ENCODE results near the gene SLC16A13.

The SLC16A13 gene

DNA sequence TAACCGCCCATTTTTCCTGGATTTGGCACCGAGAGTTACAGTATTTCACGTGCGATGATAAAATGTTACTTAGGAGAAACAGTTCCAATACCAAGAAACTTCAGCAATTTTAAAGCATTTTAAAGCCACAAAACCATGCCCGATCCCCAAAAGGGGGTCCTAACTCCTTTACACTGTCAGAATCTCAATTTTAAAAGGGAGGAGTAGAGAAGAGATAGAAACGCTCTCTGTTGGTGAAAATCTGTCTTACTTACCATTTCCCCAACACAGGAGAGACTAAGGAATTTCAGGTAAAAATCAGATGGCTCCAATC lies 23.9 kb upstream of the SLC16A13 start:
- DNase-seq (ENCODE audit: low spot score): no peak

DNA sequence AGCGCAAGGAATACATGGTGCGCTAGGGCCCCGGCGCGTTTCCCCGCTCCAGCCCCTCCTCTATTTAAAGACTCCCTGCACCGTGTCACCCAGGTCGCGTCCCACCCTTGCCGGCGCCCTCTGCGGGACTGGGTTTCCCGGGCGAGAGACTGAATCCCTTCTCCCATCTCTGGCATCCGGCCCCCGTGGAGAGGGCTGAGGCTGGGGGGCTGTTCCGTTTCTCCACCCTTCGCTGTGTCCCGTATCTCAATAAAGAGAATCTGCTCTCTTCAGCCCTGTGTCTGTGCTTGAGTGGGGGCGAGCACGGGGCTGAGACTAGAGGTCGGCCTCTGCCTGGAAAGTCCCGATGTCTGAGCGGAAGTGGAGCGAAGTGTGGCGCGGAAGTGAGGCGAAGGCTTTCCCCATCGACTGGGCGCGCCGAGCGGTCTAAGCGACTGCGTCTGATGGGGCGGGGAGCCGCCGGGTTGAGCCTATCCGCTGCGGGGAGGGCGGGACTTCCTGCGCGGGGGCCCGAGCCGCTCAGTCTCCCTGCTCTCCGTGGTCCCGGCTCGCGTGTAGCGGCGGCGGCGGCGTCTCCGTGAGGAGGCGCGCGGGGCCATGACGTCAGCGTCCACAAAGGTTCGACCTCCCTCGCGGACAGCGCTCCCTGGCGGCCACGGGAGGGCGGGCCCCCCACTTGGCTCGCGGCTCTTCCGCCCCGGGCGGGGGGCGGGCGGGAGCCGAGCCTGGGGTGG lies 21.4 kb upstream of the SLC16A13 start:
- DNase-seq (ENCODE audit: low spot score): peak; percentile 98

DNA sequence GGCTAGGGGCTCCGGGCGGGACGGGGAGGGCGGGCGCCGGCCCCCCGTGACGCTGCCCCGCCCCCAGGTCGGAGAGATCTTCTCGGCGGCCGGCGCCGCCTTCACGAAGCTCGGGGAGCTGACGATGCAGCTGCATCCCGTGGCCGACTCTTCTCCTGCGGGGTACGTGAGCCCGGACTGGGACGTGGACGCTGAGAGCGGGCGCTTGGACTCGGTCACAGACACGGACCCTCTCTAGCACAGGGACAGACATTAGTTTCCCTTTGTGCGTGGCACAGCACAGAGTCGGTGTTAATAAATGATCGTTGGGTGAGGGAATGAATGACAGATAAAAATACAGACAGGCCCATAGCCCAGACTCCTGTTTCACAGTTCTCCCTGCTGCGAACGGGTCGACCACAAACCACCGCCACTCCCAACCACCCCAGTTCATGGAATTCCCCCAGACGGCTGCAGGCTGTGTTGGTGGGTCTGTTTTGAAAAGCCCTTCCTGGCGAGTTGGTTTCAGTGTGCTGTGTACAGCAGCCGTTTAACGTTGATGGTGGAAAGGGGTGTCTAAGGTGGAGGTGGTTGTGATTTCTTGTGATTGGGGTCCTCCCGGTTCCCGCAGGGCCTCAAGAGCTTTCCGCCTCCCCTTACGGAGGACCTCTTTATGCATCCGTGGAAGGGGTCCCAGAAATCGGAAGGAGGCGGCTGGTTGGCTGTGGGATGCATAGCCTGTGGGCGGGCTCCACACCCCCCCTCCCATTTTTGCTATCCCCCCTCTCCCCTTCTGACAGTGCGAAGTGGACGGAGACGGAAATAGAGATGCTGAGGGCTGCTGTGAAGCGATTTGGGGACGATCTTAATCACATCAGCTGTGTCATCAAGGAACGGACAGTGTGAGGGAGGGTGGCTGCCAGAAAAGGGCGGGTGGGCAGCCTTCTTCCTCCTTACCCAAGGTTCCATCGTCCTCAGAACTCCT lies 20.5 kb upstream of the SLC16A13 start:
- peak; percentile 68 for DNase-seq (ENCODE audit: low spot score)

DNA sequence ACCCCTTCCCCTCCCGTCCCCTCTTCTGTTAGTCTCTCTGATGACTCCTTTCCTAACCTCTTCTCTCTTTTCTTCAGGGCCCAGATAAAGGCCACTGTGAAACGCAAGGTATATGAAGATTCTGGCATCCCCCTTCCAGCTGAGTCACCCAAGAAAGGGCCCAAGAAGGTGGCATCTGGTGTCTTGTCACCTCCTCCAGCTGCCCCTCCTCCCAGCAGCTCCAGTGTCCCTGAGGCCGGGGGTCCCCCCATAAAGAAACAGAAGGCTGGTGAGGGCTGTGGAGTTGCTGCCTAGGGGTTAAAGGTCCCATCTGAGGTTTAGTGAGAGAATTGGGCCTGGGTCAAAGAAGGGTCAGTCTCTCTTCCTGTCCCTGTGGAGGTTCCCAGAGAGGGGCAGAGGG lies 19.4 kb upstream of the SLC16A13 start:
- no peak for DNase-seq (ENCODE audit: low spot score)

DNA sequence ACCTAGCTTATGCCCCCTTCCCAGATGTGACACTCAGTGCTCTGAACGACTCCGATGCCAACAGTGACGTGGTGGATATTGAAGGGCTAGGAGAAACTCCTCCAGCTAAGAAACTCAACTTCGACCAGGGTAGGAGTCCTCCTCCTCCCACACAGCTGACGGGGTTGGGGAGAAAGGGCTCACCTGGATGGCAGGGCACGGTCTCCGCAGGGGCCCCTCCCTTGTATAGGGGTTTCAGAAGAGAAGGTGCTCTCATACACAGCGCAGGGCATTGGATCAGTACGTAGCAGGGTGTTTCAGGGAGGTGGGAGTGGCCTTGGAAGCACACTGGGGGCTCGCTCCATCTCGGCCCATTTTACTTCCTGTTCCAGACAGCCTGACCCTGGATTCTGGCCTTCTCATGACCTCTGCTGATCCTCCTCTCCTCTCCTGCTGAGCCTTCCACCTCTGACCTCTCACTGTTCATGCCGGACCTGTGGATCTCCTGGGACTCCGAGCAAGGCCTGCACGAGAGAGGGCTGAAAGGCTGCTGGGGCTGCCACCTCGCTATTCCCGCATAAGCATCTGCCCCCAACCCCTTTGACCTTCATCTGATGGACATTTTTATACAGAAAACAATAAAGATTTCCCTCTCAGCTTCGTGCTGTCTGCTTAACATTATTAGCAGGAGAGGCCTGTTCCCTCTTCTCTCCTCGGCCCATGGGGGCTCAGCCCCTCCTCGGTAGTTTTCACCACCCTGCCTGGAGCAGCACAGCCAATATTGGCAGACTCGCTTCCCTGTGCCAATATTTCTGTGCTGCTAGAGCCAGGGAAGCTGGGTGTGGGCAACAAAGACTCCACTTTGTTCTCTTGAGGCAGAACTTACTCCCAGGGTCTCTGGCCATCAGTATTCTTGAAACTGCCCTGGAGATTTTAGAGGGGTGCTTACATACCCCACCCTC lies 18.7 kb upstream of the SLC16A13 start:
- DNase-seq (ENCODE audit: low spot score): no peak

DNA sequence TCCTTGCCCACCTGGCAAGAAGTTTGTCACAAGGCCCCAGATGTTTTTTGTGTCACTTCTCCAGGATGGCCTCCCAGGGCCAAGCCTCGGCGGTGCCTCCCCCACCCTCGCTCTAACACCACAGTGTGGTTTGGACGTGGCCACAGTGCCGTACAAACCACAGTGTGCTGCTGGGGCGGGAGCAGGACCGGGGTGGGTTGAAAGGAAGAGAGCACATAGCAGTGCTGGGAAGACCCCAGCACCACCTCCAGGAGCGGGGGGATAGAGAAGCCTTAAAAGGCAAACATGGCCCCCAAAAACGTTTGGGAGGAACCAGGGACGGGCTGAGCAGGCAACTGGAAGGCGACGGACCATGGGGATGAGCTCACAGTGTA lies 18.0 kb upstream of the SLC16A13 start:
- DNase-seq (ENCODE audit: low spot score): no peak

DNA sequence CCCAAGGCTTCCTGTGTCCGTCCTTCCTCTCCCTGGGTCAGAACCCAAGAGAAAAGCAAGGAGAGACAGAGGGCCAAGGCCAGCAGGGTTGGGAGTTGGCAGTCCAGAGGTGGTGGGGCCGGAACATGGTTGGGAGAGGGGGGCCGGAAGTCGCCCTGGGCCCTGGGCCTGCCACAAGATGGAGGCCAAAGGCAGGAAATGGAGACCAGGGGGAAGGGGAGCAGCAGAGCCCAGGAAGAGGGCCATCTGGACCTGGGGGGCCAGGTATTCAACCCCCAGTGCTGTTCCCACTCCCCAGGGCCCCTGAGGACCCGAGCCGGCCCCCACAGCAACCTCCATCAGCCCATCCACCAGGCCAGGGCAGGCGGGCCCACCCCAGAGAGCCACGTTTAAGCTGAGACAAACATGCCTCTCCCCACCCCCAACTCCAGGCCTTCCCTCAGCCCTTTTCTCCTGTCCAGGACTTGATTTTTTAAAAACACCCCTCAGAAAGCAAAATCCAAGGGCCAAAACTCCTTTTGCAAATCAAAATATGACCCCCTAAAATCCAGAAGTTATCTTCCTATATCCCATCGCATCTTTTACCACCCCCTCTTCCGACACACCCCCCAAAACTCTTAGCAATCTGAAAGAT lies 17.4 kb upstream of the SLC16A13 start:
- DNase-seq (ENCODE audit: low spot score): no peak

DNA sequence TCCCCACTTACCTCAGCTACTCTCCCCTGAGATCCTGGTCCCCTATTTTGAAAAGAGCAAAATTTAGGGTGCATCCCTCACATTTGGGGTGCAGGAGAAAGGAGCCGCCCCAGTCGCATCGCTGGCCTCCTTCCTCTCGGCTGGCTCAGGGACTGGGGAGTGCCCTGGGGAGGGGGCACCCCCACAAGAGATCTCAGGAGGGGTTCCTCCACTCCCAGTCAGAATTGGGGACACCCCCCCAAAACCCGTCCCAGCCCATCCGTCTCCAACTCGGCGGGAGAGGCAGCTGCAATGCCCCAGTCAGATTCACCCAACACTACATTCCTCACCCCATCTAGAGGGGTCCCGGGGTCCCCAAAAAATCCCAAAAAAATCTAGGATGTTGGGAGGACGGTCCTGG lies 16.4 kb upstream of the SLC16A13 start:
- DNase-seq (ENCODE audit: low spot score): no peak

DNA sequence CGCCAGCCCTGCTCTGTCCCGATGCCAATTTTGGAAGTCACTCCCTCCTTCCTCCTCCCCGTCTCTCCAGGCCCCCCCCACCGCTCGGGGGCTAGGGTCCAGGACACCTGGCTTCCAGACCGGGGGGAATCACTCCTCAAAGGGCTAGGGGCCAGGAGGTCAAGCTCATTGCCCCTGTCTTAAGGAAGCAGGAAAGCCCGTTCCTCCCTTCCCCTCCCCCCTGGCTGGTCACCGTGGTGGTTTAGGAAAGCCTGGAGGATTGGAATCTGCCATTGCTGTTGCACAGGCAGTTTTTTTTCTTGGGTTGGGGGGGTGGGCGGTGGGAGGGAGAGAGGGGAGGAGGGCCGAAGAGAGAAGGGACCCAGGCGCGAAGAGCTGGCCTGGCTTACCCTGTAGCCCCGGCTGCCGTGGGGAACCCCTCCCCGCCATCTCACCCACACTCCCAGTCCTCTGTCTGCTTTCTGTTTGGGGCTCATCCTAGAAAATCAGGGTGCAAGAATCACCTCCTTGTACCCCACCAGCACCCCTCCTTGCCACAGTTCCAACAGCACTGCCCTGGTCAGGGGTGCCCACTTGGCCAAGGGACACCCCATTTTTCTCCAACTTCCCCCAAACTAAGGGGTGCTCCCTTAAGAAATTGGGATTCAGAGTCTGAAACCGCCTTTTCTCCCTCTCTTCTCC lies 15.8 kb upstream of the SLC16A13 start:
- peak; percentile 46 for DNase-seq (ENCODE audit: low spot score)

DNA sequence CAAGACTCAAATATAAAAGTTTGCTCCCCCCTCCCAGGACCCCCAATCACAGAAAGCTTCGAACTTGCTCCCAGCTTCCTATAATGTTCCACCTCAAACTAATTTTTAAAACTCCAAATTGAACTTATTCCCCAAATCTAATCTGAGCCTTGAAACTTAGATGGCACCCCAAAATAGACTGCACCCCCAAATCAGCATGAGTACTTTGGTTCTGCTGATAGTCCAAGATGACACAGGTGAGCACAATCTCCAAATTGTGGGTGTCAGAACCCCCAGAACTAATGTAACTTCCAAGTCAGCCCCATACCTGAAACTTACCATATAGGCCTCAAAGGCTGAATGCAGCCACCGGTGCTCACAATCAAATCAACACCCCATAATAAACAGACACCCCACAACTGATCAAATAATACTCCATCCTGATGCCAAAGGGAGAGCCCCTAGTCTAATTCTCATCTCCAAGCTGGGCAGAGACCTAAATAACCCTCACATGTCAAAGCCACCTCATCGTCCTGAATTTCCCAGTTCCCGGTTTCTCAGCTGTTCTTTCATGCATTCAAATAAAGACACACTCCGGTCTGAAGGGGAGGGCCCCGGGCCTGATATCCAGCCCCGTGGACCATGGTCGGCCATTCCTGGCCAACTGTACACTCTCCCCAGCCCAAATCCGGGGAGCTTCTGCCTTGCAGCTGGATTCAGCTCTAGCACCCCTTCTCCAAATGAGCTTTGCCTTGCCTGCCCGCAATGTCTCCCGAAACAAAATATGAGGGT lies 14.7 kb upstream of the SLC16A13 start:
- DNase-seq (ENCODE audit: low spot score): no peak

DNA sequence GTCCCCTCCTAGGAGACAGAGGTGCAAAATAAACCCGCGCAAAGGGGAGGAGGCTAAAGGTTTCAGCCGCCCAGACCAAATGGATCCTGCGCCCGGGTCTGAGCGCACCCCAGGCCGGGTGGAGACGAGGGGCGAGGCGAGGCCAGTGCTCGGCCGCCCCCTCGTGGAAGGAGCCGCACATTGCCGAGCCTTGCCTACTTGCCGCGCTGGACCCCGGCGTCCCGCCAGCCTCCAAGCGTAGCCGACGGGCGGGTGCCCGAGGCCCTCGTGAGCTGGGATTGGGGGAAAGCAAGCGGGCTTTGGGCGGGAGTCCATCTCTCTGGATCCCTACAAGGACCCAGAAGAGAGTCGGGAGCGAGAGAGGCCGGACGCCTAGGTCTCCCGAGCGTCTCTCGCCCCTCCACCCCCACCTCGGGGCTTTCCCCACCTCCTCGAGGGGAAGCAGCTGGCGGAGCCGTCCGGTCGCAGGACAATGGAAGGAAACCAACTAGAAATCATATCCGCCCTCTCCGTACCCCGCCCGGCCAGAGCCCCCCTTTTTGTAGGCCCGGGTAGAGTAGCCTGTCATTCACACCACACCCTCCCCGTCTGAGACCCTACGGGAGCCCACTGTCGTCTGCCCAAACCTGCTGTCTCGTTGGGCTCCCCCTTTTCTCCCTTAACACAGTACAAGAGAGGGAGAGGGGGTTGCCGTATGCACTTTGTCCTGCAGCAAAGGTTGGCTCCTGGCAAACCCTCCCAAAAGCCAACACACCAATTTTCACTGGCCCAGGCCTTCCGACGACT lies 13.6 kb upstream of the SLC16A13 start:
- DNase-seq (ENCODE audit: low spot score): peak; percentile 67

DNA sequence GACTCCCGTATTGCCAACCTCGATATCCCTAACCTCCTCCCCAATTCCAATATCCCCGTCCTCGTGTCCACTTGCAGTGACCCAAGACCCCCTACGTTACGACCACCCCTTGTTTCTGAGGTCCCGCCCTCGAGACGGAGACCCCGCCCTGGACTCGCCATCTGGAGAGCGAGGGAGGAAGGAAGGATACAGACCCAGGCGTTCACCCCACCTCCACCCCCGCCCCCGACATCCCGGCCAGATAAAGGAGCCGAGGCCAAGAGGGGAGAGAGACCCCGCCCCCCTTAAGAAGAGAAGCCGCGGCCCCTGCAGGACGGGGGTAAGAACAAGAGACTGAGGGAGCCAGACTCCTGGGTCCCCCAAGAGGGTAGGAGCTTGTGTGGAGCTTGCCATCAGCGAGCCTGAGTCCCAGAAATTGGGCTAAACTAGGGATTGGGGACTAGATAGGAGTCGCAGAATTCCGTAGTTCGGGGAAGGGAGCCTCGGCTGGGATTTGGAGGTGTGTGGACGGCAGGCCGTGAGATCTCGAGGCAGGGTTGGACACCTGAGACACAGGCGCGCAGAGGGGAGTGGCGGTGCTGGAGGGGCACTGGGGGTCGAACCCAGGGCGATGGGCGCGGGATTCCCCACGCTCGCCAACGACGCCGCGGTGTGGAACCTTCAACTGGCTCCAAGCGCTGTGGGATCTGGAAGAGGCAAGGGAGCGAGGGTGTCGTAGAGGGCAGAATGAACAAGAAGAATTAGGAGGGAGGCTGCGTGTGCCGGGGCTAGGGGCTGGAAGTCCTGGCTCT lies 12.8 kb upstream of the SLC16A13 start, which contains the start of gene BCL6B:
Gene BCL6B, plus strand, starts transcription at position 270 of the 791 bp plus-strand sequence. CDS start 622 bp downstream, outside the sequence.
- no peak for DNase-seq (ENCODE audit: low spot score)

DNA sequence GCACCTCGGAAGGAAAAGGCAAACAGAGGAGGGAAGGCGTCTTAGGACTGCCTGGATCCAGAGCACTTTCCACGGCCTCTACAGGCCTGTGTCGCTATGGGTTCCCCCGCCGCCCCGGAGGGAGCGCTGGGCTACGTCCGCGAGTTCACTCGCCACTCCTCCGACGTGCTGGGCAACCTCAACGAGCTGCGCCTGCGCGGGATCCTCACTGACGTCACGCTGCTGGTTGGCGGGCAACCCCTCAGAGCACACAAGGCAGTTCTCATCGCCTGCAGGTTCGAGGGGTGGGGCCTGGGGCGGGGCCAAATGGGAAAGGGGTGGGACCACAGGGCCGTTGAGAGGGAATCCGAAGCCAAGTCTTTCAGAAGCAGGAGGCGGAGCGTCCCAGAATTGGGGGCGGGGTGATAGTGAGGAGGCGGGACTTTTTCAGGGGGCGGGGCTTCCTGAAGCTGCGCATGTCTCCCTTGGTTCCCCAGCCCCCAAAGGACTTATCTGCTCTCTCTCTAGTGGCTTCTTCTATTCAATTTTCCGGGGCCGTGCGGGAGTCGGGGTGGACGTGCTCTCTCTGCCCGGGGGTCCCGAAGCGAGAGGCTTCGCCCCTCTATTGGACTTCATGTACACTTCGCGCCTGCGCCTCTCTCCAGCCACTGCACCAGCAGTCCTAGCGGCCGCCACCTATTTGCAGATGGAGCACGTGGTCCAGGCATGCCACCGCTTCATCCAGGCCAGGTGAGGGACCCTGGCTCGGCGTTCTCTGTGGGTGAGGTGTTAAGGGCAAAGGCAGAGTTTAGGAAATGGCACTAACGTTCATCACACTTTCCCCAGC lies 12.0 kb upstream of the SLC16A13 start:
- DNase-seq (ENCODE audit: low spot score): peak; percentile 83

DNA sequence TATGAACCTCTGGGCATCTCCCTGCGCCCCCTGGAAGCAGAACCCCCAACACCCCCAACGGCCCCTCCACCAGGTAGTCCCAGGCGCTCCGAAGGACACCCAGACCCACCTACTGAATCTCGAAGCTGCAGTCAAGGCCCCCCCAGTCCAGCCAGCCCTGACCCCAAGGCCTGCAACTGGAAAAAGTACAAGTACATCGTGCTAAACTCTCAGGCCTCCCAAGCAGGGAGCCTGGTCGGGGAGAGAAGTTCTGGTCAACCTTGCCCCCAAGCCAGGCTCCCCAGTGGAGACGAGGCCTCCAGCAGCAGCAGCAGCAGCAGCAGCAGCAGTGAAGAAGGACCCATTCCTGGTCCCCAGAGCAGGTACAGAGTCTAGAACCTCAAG lies 11.4 kb upstream of the SLC16A13 start:
- DNase-seq (ENCODE audit: low spot score): no peak

DNA sequence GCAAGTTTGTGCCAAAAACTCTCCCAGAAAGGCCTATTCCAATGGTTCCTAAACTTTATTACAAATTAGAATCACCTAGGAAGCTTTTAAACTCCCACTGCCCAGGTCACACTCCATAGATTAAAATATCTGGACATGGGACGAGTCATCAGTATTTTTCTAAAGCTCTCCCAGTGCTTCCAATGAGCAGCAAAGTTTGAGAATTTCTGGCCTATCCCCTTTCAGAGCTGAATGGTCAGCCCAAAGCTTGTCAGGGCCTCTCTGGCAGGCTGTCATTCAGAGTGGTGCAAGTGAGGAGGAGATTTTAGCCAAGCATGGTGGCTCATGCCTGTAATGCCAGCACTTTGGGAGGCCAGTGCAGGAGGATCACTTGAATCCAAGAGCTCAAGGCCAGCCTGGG lies 10.6 kb upstream of the SLC16A13 start:
- peak; percentile 65 for DNase-seq (ENCODE audit: low spot score)

DNA sequence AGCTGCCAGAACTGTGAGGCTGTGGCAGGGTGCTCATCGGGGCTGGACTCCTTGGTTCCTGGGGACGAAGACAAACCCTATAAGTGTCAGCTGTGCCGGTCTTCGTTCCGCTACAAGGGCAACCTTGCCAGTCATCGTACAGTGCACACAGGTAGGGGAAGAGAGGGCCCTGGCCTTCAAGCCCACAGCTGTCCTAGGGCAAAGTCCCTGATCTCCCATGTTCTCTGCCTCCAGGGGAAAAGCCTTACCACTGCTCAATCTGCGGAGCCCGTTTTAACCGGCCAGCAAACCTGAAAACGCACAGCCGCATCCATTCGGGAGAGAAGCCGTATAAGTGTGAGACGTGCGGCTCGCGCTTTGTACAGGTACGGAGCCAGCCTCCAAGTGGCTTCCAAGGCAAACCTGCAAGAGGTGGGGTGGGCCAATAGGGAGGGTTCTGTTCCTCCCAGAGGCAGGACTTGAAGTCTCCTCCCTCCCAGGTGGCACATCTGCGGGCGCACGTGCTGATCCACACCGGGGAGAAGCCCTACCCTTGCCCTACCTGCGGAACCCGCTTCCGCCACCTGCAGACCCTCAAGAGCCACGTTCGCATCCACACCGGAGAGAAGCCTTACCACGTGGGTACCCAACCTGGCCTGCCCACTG lies 9.2 kb upstream of the SLC16A13 start:
- DNase-seq (ENCODE audit: low spot score): no peak

DNA sequence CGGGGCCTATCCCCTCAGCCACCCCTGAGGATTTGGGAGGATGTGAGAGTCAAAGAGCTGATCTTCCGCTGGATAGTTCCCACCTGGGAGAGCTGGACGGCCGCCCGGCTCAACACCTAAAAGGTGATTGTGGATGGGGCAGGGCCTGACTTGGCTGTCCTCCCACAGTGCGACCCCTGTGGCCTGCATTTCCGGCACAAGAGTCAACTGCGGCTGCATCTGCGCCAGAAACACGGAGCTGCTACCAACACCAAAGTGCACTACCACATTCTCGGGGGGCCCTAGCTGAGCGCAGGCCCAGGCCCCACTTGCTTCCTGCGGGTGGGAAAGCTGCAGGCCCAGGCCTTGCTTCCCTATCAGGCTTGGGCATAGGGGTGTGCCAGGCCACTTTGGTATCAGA lies 8.5 kb upstream of the SLC16A13 start:
- no peak for DNase-seq (ENCODE audit: low spot score)

Measured in kidney tubule cell (primary cell).